ENCODE measurements around the gene GIMAP6.
"Not testable (repeated sequence)": the region's sequence is repeated elsewhere in the genome, so short reads cannot be mapped to it uniquely, and the experiment has no call there.

GRCh38 chr7:150680364-150680763 is 48.2 kb upstream of the GIMAP6 start:
- not testable (repeated sequence) for TF ChIP-seq CTCF, POLR2A, EP300 (IDR thresholded peaks at IDR 0.05)

Data from tibial nerve (tissue), 4 donors.